Mucosa of gallbladder (tissue), 1 donor: Measurements from ENCODE around the gene PITPNB. TPM values are rescaled to one million over a fixed set of nuclear protein-coding genes. Genes with fewer than 3 reads are reported as not detected.

Experiments used
- DNase-seq: peaks from one replicate; pipeline ENCODE4 v3.0.0-alpha.2; 2020; ENCODE audit warnings: low spot score
- total RNA-seq: library from RNA; stranded (reverse); gene quantifications from one replicate; pipeline ENCODE4 v1.2.1, GENCODE V29; 2021
- donor health status: DM: no; HTN: no; CAD: no.

The PITPNB gene
- total RNA-seq, 1 donor from 2014 or later, result 80.9 TPM

DNA sequence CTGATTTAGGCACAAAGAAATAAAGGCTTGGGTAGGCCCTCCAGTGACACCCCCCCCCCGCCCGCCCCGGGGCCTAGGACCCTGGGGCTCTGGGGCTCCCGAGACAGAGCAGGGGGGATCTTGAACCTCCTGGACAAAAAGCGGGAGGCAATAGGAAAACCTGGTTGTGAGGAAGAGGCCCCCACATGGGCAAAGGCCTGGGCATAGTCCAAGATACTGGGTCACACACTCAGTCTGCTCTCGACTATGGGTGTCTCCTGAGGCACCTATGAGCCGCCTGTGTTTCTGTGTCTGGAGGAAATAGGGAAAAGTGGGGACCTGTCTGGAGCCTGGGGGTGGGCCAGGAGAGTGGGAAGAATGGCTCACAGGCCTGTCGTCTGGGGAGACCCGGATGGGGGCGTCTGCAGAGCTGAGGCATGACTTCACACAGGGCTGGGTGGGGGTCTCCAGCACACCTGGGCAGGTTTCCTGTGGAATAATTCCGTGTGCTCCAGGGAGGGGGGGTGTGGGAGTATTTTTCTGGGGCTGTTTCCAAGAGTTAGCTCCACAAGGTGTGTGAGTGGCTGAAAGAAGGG is 115.1 kb downstream of the PITPNB start:
- DNase-seq, result no peak

DNA sequence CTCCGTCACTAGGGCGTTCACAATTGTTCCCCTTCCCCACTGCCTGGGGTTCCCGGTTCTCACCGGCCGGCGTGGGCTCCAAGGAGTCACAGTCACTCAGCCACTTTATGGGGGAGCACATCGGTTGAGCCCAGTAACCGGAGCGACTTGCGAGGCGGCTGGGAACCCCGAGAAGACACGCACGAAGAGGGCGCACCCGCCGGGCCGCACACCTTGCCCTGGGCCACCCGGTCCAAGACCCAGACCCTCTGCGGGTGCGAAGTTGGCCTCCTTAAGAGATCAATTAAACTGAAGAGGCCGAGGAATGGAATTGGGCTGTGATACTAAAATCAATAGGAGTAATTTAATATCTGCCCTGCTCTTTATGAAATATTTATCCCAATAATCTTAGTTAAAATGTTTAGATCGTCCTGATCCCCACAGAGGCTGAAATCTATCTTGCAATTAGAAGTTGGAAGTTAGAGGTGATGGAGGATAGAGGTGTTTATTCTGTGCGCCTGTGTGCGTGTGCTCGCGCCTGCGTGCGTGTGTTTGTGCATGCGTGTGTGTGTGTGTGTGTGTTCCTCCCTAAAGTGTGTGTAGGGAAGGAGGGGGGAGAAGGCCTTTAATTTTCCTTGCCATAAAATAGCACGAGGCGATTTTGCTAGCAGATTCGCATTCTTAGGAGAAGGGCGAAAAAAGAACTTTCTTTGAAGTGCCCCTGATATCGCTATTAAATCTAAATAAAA is 116.5 kb downstream of the PITPNB start:
- no peak for DNase-seq

Other genes with a start within 250 kb of the PITPNB start
- 17.7 TPM for gene MN1, start 117.5 kb downstream of the PITPNB start, total RNA-seq